Thyroid gland (tissue), 4 donors: ENCODE results near the gene KRT36.

Source experiments
- POLR2A ChIP-seq, 2 donors: fragments of 450-650 bp; IDR thresholded peaks; one replicate each; pipeline ENCODE4 v1.6.1; 2017; ENCODE audit warnings: antibody characterized with exemption in 2 of 2, mild to moderate bottlenecking in 2 of 2, moderate library complexity in 1 of 2
- TF ChIP-seq, protein P1 (sequence below), 6 experiments: fragments of 200-600 bp in 3 of 6; fragments of 450-650 bp in 3 of 6; sonication (generic) in 3 of 6; IDR thresholded peaks; one replicate each; pipeline ENCODE4 v1.5.1; 2016 to 2019; ENCODE audit warnings: antibody characterized with exemption in 6 of 6, mild to moderate bottlenecking in 2 of 6, inconsistent platforms in 1 of 6, moderate library complexity in 1 of 6

DNA sequence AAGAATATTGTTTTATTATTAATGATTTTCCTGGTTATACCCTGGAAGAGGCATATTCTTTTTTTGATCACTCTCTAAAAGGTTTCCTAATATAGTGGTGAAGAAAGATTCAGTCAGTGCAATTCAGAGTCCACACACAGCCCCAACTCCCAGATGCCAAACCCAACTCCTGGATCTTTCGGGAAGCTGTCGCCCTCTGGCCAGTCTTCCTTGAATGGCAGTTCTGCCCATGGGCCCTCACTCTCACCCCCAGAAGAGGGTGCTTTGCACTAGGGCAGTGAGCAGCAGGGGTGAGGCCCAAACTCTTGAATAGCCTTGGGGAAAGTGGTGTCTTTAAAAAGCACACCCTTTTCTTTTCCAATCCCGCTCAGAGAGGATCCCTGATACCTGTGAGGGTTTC lies 33.5 kb downstream of the KRT36 start:
- no peak for TF ChIP-seq POLR2A (IDR thresholded peaks at IDR 0.05)
- TF ChIP-seq, protein P1, sequence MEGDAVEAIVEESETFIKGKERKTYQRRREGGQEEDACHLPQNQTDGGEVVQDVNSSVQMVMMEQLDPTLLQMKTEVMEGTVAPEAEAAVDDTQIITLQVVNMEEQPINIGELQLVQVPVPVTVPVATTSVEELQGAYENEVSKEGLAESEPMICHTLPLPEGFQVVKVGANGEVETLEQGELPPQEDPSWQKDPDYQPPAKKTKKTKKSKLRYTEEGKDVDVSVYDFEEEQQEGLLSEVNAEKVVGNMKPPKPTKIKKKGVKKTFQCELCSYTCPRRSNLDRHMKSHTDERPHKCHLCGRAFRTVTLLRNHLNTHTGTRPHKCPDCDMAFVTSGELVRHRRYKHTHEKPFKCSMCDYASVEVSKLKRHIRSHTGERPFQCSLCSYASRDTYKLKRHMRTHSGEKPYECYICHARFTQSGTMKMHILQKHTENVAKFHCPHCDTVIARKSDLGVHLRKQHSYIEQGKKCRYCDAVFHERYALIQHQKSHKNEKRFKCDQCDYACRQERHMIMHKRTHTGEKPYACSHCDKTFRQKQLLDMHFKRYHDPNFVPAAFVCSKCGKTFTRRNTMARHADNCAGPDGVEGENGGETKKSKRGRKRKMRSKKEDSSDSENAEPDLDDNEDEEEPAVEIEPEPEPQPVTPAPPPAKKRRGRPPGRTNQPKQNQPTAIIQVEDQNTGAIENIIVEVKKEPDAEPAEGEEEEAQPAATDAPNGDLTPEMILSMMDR (IDR thresholded peaks at IDR 0.05) = no peak
